DOHH2 (cell line): ENCODE data around the gene ALAS2.

ENCODE experiments used
- EZH2phosphoT487 ChIP-seq: fragments of 200-600 bp; sonication (generic); IDR thresholded peaks from 2 replicates; pipeline ENCODE4 v1.6.1; 2017; ENCODE audit warnings: borderline replicate concordance, mild to moderate bottlenecking, antibody characterized with exemption, low read length, moderate library complexity, mixed read lengths
- TF ChIP-seq, protein P1 (sequence below): fragments of 200-600 bp; sonication (generic); IDR thresholded peaks from one replicate; pipeline ENCODE4 v1.5.1; 2014; ENCODE audit warnings: antibody characterized with exemption, mild to moderate bottlenecking, low read depth, low read length; ENCODE audit not compliant: poor library complexity, severe bottlenecking

DNA sequence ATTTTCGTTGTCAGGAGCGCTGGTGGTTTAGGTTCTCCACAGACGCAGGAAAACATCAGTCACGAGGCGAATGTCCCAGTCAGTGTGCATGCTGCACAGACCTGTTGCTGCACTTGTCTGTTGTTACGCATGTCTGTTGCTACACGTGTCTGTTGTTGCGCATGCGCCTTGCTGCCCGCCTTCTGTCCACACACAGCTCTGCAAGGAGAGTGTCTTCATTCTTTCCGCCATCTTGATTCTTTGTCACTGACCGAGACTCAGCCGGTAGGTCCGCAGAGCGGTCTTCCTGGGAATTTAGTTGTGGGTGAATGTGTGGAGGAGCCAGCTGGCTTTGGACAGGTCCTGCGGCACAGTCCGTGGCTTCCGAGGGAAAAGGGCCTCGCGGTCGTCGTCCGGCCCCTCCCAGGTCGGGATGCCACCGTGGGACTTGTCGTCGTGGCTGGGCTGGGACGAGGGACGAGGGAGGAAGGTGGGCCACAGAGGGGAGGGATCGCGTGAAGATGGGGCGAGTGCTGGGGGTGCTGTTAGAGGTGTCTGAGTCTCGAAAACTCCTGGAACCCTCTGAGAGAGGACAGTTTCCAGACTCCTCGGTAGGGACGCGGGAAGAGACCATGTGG, 44.2 kb upstream of the ALAS2 start, which contains the start of gene PAGE2B:
- TF ChIP-seq, protein P1, sequence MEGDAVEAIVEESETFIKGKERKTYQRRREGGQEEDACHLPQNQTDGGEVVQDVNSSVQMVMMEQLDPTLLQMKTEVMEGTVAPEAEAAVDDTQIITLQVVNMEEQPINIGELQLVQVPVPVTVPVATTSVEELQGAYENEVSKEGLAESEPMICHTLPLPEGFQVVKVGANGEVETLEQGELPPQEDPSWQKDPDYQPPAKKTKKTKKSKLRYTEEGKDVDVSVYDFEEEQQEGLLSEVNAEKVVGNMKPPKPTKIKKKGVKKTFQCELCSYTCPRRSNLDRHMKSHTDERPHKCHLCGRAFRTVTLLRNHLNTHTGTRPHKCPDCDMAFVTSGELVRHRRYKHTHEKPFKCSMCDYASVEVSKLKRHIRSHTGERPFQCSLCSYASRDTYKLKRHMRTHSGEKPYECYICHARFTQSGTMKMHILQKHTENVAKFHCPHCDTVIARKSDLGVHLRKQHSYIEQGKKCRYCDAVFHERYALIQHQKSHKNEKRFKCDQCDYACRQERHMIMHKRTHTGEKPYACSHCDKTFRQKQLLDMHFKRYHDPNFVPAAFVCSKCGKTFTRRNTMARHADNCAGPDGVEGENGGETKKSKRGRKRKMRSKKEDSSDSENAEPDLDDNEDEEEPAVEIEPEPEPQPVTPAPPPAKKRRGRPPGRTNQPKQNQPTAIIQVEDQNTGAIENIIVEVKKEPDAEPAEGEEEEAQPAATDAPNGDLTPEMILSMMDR = no peak
- TF ChIP-seq EZH2phosphoT487 = no peak
